Keratinocyte (primary cell): Measurements from ENCODE around the gene NEURL4. TPM values are rescaled to one million over a fixed set of nuclear protein-coding genes. Genes with fewer than 3 reads are reported as not detected.

ENCODE experiments used
- DNase-seq: peaks from one replicate; pipeline ENCODE4 v3.0.0-alpha.2; 2011; ENCODE audit warnings: low read depth, missing footprints, low spot score
- FAIRE-seq: peaks from 2 replicates; lab custom pipeline; 2011; peaks lifted over from hg19 to GRCh38; lab: Jason Lieb, UNC
- H2AFZ ChIP-seq: 2 replicates; pipeline ENCODE4 v1.6.0; 2012; ENCODE audit warnings: low read length, control low read depth, inconsistent platforms; ENCODE audit not compliant: control insufficient read depth
- H3K27ac ChIP-seq: 2 replicates; pipeline ENCODE4 v1.5.1; 2011; ENCODE audit warnings: low read length; ENCODE audit not compliant: control insufficient read depth, insufficient read depth
- H3K27me3 ChIP-seq: 3 replicates; pipeline ENCODE4 v1.6.0; 2011; ENCODE audit warnings: low read length; ENCODE audit not compliant: control insufficient read depth, insufficient read depth; ENCODE audit errors: extremely low read depth
- H3K36me3 ChIP-seq, 2 experiments: 2 replicates in 1 of 2; 3 replicates in 1 of 2; pipeline ENCODE4 v1.5.1; 2011; ENCODE audit warnings: low read length in 2 of 2, mild to moderate bottlenecking in 1 of 2; ENCODE audit not compliant: control insufficient read depth in 2 of 2, insufficient read depth in 2 of 2; ENCODE audit errors: extremely low read depth in 1 of 2
- H3K4me1 ChIP-seq: 3 replicates; pipeline ENCODE4 v1.5.1; 2011; ENCODE audit warnings: low read length; ENCODE audit not compliant: control insufficient read depth, insufficient read depth; ENCODE audit errors: extremely low read depth
- H3K4me2 ChIP-seq: 3 replicates; pipeline ENCODE4 v1.6.0; 2011; ENCODE audit warnings: low read depth, low read length; ENCODE audit not compliant: control insufficient read depth, insufficient read depth; ENCODE audit errors: extremely low read depth
- H3K4me3 ChIP-seq, 3 experiments: fragments of 200-600 bp in 1 of 3; sonication (generic) in 1 of 3; 2 replicates in 2 of 3; 3 replicates in 1 of 3; pipeline ENCODE4 v1.5.1; 2011 to 2016; ENCODE audit warnings: low read length in 3 of 3, mild to moderate bottlenecking in 3 of 3, control low read depth in 2 of 3, inconsistent platforms in 1 of 3, low read depth in 1 of 3, mixed read lengths in 1 of 3, mixed run types in 1 of 3, moderate library complexity in 1 of 3; ENCODE audit not compliant: control insufficient read depth in 2 of 3, insufficient read depth in 2 of 3; ENCODE audit errors: extremely low read depth in 1 of 3
- H3K79me2 ChIP-seq: 2 replicates; pipeline ENCODE4 v1.6.0; 2012; ENCODE audit warnings: low read length; ENCODE audit not compliant: control insufficient read depth, insufficient read depth
- H3K9ac ChIP-seq: 3 replicates; pipeline ENCODE4 v1.6.0; 2011; ENCODE audit warnings: low read length; ENCODE audit not compliant: control insufficient read depth, insufficient read depth; ENCODE audit errors: extremely low read depth
- H3K9me1 ChIP-seq: 3 replicates; pipeline ENCODE4 v1.6.0; 2011; ENCODE audit warnings: low read length; ENCODE audit not compliant: control insufficient read depth, insufficient read depth; ENCODE audit errors: extremely low read depth
- H3K9me3 ChIP-seq: 2 replicates; pipeline ENCODE4 v1.5.1; 2012; ENCODE audit warnings: low read depth, low read length; ENCODE audit not compliant: control insufficient read depth
- H4K20me1 ChIP-seq: 3 replicates; pipeline ENCODE4 v1.6.0; 2011; ENCODE audit warnings: low read length; ENCODE audit not compliant: control insufficient read depth, insufficient read depth; ENCODE audit errors: extremely low read depth
- CTCF ChIP-seq, 3 experiments: IDR thresholded peaks in 1 of 3; conservative IDR thresholded peaks in 1 of 3; optimal IDR thresholded peaks in 1 of 3; 2 replicates in 2 of 3; 3 replicates in 1 of 3; pipeline versions ENCODE3 to v1.5.1; 2011; ENCODE audit warnings: low read length in 3 of 3, mild to moderate bottlenecking in 3 of 3, moderate library complexity in 2 of 3, control low read depth in 1 of 3, inconsistent platforms in 1 of 3; ENCODE audit not compliant: insufficient read depth in 2 of 3; ENCODE audit errors: extremely low read depth in 1 of 3
- EZH2 ChIP-seq: IDR thresholded peaks from one replicate; pipeline ENCODE4 v1.6.1; 2012; ENCODE audit warnings: inconsistent platforms, mild to moderate bottlenecking, low read length, moderate library complexity
- dilution Hi-C: fragments of 300-500 bp; cut with MboI; formaldehyde crosslinking; loops from one replicate; pipeline ENCODE4 v1.7.0; 2020; ENCODE audit warnings: low sequenced_read_pairs; ENCODE audit not compliant: extremely low pct_ligation_motif_present
- polyA plus RNA-seq, 5 experiments: library from polyadenylated mRNA; depleted of rRNA in 3 of 5; stranded (reverse) in 3 of 5; stranded (forward) in 1 of 5; unstranded in 1 of 5; fragments of >200 nt; gene quantifications; 1 replicate in 1 of 5; 2 replicates in 3 of 5; 3 replicates in 1 of 5; pipeline versions ENCODE4 v1.2.1 to v1.2.3, GENCODE V29; 2011 to 2012; ENCODE audit warnings: missing spikeins in 2 of 5, low read depth in 1 of 5, low replicate concordance in 1 of 5

NEURL4 gene
- polyA plus RNA-seq, 1 donor (not counting 4 experiments of a cell fraction or from before 2014, with no cell fraction given), result 11.3 TPM

- no peak for DNase-seq
- dilution Hi-C loops, result no loop called here
- no peak overlapping the region for H3K9ac ChIP-seq
- no peaks in the 10 kb centered on the region for H3K9me3 ChIP-seq
- H3K79me2 ChIP-seq, result no peaks in the 10 kb centered on the region
- H3K4me3 ChIP-seq, result no peak overlapping the region
- H4K20me1 ChIP-seq, result peaks cover 2% of the 10 kb centered on the region
- no peaks in the 10 kb centered on the region for H3K36me3 ChIP-seq
- TF ChIP-seq CTCF (optimal IDR thresholded peaks at IDR 0.05 in 1 of 3, IDR thresholded peaks at IDR 0.05 in 1 of 3, conservative IDR thresholded peaks at IDR 0.05 in 1 of 3; ENCODE audit: extremely low read depth in 1 of 3, insufficient read depth in 2 of 3, low read length in 3 of 3) (no peak), EZH2 (no peak)
- H3K27ac ChIP-seq, result no peak overlapping the region
- peaks cover 14% of the 10 kb centered on the region for H3K4me1 ChIP-seq
- H3K27me3 ChIP-seq, result peaks cover 51% of the 10 kb centered on the region
- H2AFZ ChIP-seq, result no peak overlapping the region
- no peak for FAIRE-seq
- H3K4me2 ChIP-seq, result no peak overlapping the region
- no peaks in the 10 kb centered on the region for H3K9me1 ChIP-seq
These were observed 39.7 kb downstream of the NEURL4 start for GRCh38 chr17:7289256-7290032.

GRCh38 chr17:7285679-7286078 is 43.5 kb downstream of the NEURL4 start:
- Histone ChIP-seq H3K4me2 (no peak overlapping the region), H3K27ac (no peak overlapping the region), H3K36me3 (no peaks in the 10 kb centered on the region), H3K79me2 (no peaks in the 10 kb centered on the region), H3K27me3 (peaks cover 49% of the 10 kb centered on the region), H3K9ac (no peak overlapping the region), H3K4me1 (peaks cover 9% of the 10 kb centered on the region), H2AFZ (no peak overlapping the region), H4K20me1 (no peaks in the 10 kb centered on the region), H3K9me3 (no peaks in the 10 kb centered on the region), H3K9me1 (no peaks in the 10 kb centered on the region), H3K4me3 (no peak overlapping the region)
- dilution Hi-C loops, result no loop called here
- TF ChIP-seq EZH2 (no peak), CTCF (optimal IDR thresholded peaks at IDR 0.05 in 1 of 3, IDR thresholded peaks at IDR 0.05 in 1 of 3, conservative IDR thresholded peaks at IDR 0.05 in 1 of 3; ENCODE audit: extremely low read depth in 1 of 3, insufficient read depth in 2 of 3, low read length in 3 of 3) (no peak)
- no peak for FAIRE-seq
- DNase-seq, result no peak
